Spleen (tissue), 11 donors: Measurements from ENCODE around the gene METRNL. TPM values are rescaled to one million over a fixed set of nuclear protein-coding genes. Genes with fewer than 3 reads are reported as not detected.

Experiments used
- DNase-seq: peaks from one replicate; pipeline ENCODE4 v3.0.0-alpha.2; 2020
- H3K27ac ChIP-seq, 8 donors: fragments of 200-600 bp; sonication (generic) in 7 of 8; 1 replicate in 4 of 8; 2 replicates in 4 of 8; pipeline versions ENCODE4 v1.5.0 to v1.8.0; 2016 to 2021; ENCODE audit warnings: inconsistent platforms in 4 of 8, mild to moderate bottlenecking in 4 of 8, moderate library complexity in 1 of 8
- H3K27me3 ChIP-seq, 7 donors: fragments of 200-600 bp; sonication (generic) in 6 of 7; replicated peaks in 1 of 7; 1 replicate in 4 of 7; 2 replicates in 3 of 7; pipeline versions ENCODE4 v1.5.0 to v1.8.0; 2016 to 2021; ENCODE audit warnings: inconsistent platforms in 3 of 7, mild to moderate bottlenecking in 1 of 7
- H3K36me3 ChIP-seq, 6 donors: fragments of 200-600 bp; sonication (generic) in 5 of 6; 1 replicate in 4 of 6; 2 replicates in 2 of 6; pipeline versions ENCODE4 v1.5.0 to v1.8.0; 2016 to 2021; ENCODE audit warnings: inconsistent platforms in 2 of 6
- H3K4me1 ChIP-seq, 6 donors: fragments of 200-600 bp; sonication (generic) in 5 of 6; 1 replicate in 3 of 6; 2 replicates in 3 of 6; pipeline versions ENCODE4 v1.5.0 to v1.8.0; 2016 to 2021; ENCODE audit warnings: inconsistent platforms in 3 of 6
- H3K4me3 ChIP-seq, 8 donors: fragments of 200-600 bp; sonication (generic) in 7 of 8; 1 replicate in 4 of 8; 2 replicates in 4 of 8; pipeline versions ENCODE4 v1.5.0 to v1.8.0; 2016 to 2021; ENCODE audit warnings: inconsistent platforms in 4 of 8, mild to moderate bottlenecking in 4 of 8, moderate library complexity in 2 of 8
- H3K9me3 ChIP-seq, 8 donors: fragments of 200-600 bp; sonication (generic) in 7 of 8; 1 replicate in 4 of 8; 2 replicates in 4 of 8; pipeline versions ENCODE4 v1.5.0 to v1.8.0; 2016 to 2021; ENCODE audit warnings: inconsistent platforms in 4 of 8
- POLR2A ChIP-seq, 3 donors: fragments of 450-650 bp; IDR thresholded peaks; one replicate each; pipeline ENCODE4 v1.5.1; 2017; ENCODE audit warnings: antibody characterized with exemption in 3 of 3, mild to moderate bottlenecking in 1 of 3
- POLR2AphosphoS5 ChIP-seq, 3 donors: sonication (generic); formaldehyde crosslinking; IDR thresholded peaks; one replicate each; pipeline ENCODE4 v1.5.1; 2017; ENCODE audit warnings: antibody characterized with exemption in 3 of 3
- whole genome bisulfite sequencing, 5 donors: extraction: QIAGEN DNeasy Blood & Tissue Kit in 3 of 5; methylation state at CpG; one replicate each; pipeline versions ENCODE4 v1.1.5 to v1.1.7; 2013 to 2018; 5-methylcytosine and 5-hydroxymethylcytosine counted together
- intact Hi-C: fragments of 100-400 bp; cut with DNase I; formaldehyde crosslinking; loops from one replicate; pipeline ENCODE4 v1.15.0; 2023; ENCODE audit warnings: low total_unique reads
- polyA plus RNA-seq, 3 donors: library from polyadenylated mRNA; stranded (reverse); fragments of 200-250 nt; gene quantifications; one replicate each; pipeline ENCODE4 v1.2.1, GENCODE V29; 2013
- total RNA-seq, 7 donors: library from RNA; depleted of rRNA in 3 of 7; stranded (reverse); fragments of >200 nt in 3 of 7; fragmentation: NEBNext Ultra II Directional in 4 of 7; extraction: Animal tissue kit (Norgen Biotek cat#: 25700) in 4 of 7; gene quantifications; one replicate each; pipeline versions ENCODE4 v1.1.0 to v1.2.1, GENCODE V29; 2016 to 2021
- TF ChIP-seq, protein P1 (sequence below), 11 experiments: fragments of 200-600 bp in 7 of 11; fragments of 450-650 bp in 4 of 11; sonication (generic) in 4 of 11; IDR thresholded peaks in 8 of 11; conservative IDR thresholded peaks in 3 of 11; 1 replicate in 7 of 11; 2 replicates in 4 of 11; pipeline versions ENCODE4 v1.4.0 to v1.8.0; 2016 to 2021; ENCODE audit warnings: antibody characterized with exemption in 11 of 11, inconsistent platforms in 4 of 11, mild to moderate bottlenecking in 1 of 11
- donor health status: healthy with polysubstance abuse.
- donor health status: DM: no; HTN: no; CAD: no; lungs with moderate emphysema.
- donor health status: DM: no; HTN: no; CAD: no.
- donor health status: Bipolar disorder and iron deficiency.
- donor health status: healthy.
- donor health status: DM: no; HTN: no; CAD: no.
- donor health status: DM: yes; HTN: yes; CAD: no.

The METRNL gene
- total and polyA plus RNA-seq, 10 donors: 14.7 to 51.2 (median 35.0) TPM

DNA sequence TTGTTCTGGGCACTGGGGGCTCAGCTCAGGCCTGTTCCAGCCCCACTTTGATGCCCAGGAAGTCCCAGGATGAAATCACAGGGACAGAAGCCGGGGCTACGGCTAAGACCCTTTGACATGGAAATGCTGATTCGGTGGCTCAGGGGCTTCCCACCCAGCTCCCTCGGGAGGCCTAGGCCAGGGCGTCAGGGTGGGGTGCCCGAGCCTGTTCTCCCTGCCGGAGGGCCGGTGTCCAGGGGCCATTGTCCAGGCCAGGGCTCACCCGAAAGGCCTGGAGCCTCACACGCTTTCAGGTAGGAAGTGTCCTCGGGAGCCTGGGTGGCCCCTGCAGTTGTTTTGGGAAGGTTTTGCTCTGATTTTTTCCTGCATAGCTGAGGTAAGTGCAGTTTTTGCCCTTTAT, 34.0 kb downstream of the METRNL start:
- DNase-seq: no peak
- no peak overlapping the region for H3K4me3 ChIP-seq
- H3K4me1 ChIP-seq: peaks cover 0 to 23% (median 11%) of the 10 kb centered on the region in 6 donors
- H3K27ac ChIP-seq: no peak overlapping the region
- intact Hi-C loops: no loop called here
- TF ChIP-seq POLR2A (IDR thresholded peaks at IDR 0.05) (no peak), POLR2AphosphoS5 (IDR thresholded peaks at IDR 0.05) (no peak)
- TF ChIP-seq, protein P1, sequence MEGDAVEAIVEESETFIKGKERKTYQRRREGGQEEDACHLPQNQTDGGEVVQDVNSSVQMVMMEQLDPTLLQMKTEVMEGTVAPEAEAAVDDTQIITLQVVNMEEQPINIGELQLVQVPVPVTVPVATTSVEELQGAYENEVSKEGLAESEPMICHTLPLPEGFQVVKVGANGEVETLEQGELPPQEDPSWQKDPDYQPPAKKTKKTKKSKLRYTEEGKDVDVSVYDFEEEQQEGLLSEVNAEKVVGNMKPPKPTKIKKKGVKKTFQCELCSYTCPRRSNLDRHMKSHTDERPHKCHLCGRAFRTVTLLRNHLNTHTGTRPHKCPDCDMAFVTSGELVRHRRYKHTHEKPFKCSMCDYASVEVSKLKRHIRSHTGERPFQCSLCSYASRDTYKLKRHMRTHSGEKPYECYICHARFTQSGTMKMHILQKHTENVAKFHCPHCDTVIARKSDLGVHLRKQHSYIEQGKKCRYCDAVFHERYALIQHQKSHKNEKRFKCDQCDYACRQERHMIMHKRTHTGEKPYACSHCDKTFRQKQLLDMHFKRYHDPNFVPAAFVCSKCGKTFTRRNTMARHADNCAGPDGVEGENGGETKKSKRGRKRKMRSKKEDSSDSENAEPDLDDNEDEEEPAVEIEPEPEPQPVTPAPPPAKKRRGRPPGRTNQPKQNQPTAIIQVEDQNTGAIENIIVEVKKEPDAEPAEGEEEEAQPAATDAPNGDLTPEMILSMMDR (IDR thresholded peaks at IDR 0.05 in 8 of 11, conservative IDR thresholded peaks at IDR 0.05 in 3 of 11): no peak
- H3K36me3 ChIP-seq: no peaks in the 10 kb centered on the region
- WGBS, 5 donors: 82 to 97% (median 90%) methylated on average over 11 of the region's 11 CpGs
- peaks cover 0 to 58% (median 0%) of the 10 kb centered on the region in 7 donors for H3K27me3 ChIP-seq
- H3K9me3 ChIP-seq: no peaks in the 10 kb centered on the region

DNA sequence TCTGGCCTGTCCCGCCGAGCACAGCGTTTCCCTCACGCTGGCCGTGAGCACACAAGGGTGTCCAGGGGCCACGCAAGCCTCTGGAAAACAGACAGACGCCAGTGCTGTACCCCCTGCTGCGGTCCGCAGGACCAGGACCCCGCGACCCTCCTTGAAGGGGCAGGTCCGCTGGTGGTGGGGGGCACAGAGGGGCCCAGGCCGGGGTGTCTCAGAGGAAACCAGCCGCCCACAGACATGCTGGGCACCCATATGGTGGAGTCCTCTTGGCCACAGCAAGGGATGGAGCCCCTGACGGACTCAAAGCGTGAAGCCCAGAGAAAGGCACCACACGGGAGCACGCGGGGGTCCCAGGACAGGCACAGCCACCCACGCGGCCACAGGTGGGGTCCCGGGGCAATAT, 34.4 kb downstream of the METRNL start:
- no peaks in the 10 kb centered on the region for H3K9me3 ChIP-seq
- intact Hi-C loops: no loop called here
- H3K36me3 ChIP-seq: no peaks in the 10 kb centered on the region
- no peak for TF ChIP-seq POLR2AphosphoS5 (IDR thresholded peaks at IDR 0.05)
- TF ChIP-seq POLR2A (IDR thresholded peaks at IDR 0.05): no peak
- TF ChIP-seq, protein P1 (IDR thresholded peaks at IDR 0.05 in 8 of 11, conservative IDR thresholded peaks at IDR 0.05 in 3 of 11): no peak
- H3K4me3 ChIP-seq: no peak overlapping the region
- no peak for DNase-seq
- 90 to 97% (median 93%) methylated on average over 12 to 22 of the region's 22 CpGs for WGBS, 5 donors
- no peak overlapping the region for H3K27ac ChIP-seq
- peaks cover 0 to 59% (median 0%) of the 10 kb centered on the region in 7 donors for H3K27me3 ChIP-seq
- peaks cover 0 to 27% (median 12%) of the 10 kb centered on the region in 6 donors for H3K4me1 ChIP-seq

DNA sequence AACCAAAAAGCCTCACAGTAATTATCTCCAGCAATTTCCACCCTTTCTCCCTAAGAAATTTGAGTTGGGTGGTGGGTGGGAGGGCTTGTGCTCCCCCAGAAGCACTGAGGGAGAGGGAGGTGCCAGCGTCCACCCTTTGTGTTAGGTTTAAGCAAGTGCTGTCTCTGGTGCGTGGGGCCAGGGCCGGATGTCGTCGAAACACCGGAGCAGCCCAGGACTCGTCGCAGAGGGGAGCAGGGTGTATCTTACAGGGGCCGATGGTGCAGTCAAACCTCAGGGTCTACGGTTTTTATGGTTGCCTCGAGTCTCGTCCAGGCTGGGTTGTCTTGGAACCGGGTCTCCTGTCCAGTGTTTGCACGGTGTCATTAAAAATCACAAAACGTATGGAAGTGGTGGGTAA, 35.3 kb downstream of the METRNL start:
- Histone ChIP-seq H3K4me3 (no peak overlapping the region), H3K36me3 (no peaks in the 10 kb centered on the region), H3K27me3 (peaks cover 0 to 58% (median 0%) of the 10 kb centered on the region in 7 donors), H3K9me3 (no peaks in the 10 kb centered on the region), H3K27ac (no peak overlapping the region), H3K4me1 (peaks cover 5 to 32% (median 17%) of the 10 kb centered on the region in 6 donors)
- intact Hi-C loops: no loop called here
- TF ChIP-seq POLR2AphosphoS5 (IDR thresholded peaks at IDR 0.05): no peak
- TF ChIP-seq POLR2A (IDR thresholded peaks at IDR 0.05): no peak
- TF ChIP-seq, protein P1 (IDR thresholded peaks at IDR 0.05 in 8 of 11, conservative IDR thresholded peaks at IDR 0.05 in 3 of 11): no peak
- 83 to 97% (median 92%) methylated on average over 15 of the region's 15 CpGs for WGBS, 5 donors
- no peak for DNase-seq

DNA sequence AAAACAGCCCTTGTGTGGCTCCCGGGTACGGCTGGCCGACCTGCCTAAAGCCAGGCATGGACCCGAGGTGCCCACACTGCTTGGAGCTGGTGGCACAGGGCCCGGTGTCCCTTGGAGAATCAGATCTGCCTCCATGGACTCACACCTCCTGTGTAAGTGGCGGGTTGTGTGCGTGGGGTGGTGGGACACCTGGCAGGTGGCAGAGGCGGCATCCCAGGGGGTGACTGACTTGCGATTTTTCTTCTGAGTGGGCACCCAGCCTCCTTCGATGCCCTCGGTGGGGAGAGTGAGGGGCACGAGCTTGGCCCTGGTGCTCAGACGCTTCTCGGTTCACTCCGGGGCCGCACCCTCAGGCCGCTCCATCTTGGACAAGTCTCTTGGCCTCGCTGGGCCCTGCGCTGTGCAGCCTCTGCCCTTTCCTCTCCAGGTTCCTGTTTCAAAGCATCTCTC, 35.8 kb downstream of the METRNL start:
- DNase-seq: no peak
- peaks cover 7 to 30% (median 17%) of the 10 kb centered on the region in 6 donors for H3K4me1 ChIP-seq
- H3K9me3 ChIP-seq: no peaks in the 10 kb centered on the region
- WGBS, 5 donors: 86 to 97% (median 94%) methylated on average over 14 to 19 of the region's 19 CpGs
- intact Hi-C loops: no loop called here
- peaks cover 0 to 54% (median 0%) of the 10 kb centered on the region in 7 donors for H3K27me3 ChIP-seq
- no peak overlapping the region for H3K27ac ChIP-seq
- no peak overlapping the region for H3K4me3 ChIP-seq
- no peaks in the 10 kb centered on the region for H3K36me3 ChIP-seq
- TF ChIP-seq POLR2A (IDR thresholded peaks at IDR 0.05) (no peak), POLR2AphosphoS5 (IDR thresholded peaks at IDR 0.05) (no peak)
- TF ChIP-seq, protein P1 (IDR thresholded peaks at IDR 0.05 in 8 of 11, conservative IDR thresholded peaks at IDR 0.05 in 3 of 11): no peak
